ENCODE measurements around the gene FTSJ3. TPM values are rescaled to one million over a fixed set of nuclear protein-coding genes. Genes with fewer than 3 reads are reported as not detected.

FTSJ3 gene
- total RNA-seq, 1 experiment from 2014 or later = 36.7 TPM

- no TSS peak for BruUV-seq (replicated peaks)
- Mint-ChIP-seq H3K36me3 (ENCODE audit: insufficient read depth, unreplicated experiment) (peaks cover 60% of the 10 kb centered on the region), H3K27ac (ENCODE audit: low read depth, unreplicated experiment) (peak overlapping the region; percentile 89), H3K4me1 (ENCODE audit: insufficient read depth, unreplicated experiment) (peaks cover 25% of the 10 kb centered on the region), H3K9me3 (ENCODE audit: unreplicated experiment) (no peaks in the 10 kb centered on the region), H3K4me3 (ENCODE audit: unreplicated experiment) (no peak overlapping the region), H3K27me3 (ENCODE audit: insufficient read depth, unreplicated experiment) (no peaks in the 10 kb centered on the region)
- intact Hi-C loops (cut with micrococcal nuclease) = loop anchor here (5.0 kb wide), 1 partner anchor 1165 kb away; no protein-coding TSS in a partner anchor
- no peak for DNase-seq (ENCODE audit: unreplicated experiment)
- no peak for TF ChIP-seq CTCF (IDR thresholded peaks at IDR 0.05; ENCODE audit: unreplicated experiment)
- CTCF ChIA-PET = interaction anchor here (0.7 to 1.5 kb wide), 3 partner anchors 10 to 57 kb away, joined by 3 to 4 read pairs (median 4); partner anchors contain the start of gene FTSJ3
- POLR2A ChIA-PET = interaction anchor here (1.5 to 9.6 kb wide), 4 partner anchors 10 to 97 kb away, joined by 4 to 187 read pairs (median 8); partner anchors contain the start of genes FTSJ3 and PSMC5
Measured at GRCh38 chr17:63837480-63837879, 10.0 kb upstream of the FTSJ3 start.

GRCh38 chr17:63836811-63837210 is 9.3 kb upstream of the FTSJ3 start:
- intact Hi-C loops (cut with micrococcal nuclease) = loop anchor here (5.0 kb wide), 1 partner anchor 1165 kb away; no protein-coding TSS in a partner anchor
- peaks cover 60% of the 10 kb centered on the region for H3K36me3 Mint-ChIP-seq (ENCODE audit: insufficient read depth, unreplicated experiment)
- no TSS peak for BruUV-seq (replicated peaks)
- no peaks in the 10 kb centered on the region for H3K9me3 Mint-ChIP-seq (ENCODE audit: unreplicated experiment)
- no peak for TF ChIP-seq CTCF (IDR thresholded peaks at IDR 0.05; ENCODE audit: unreplicated experiment)
- CTCF ChIA-PET = interaction anchor here (1.5 kb wide), 1 partner anchor 9 kb away, joined by 4 read pairs; the partner anchor contains the start of gene FTSJ3
- peaks cover 25% of the 10 kb centered on the region for H3K4me1 Mint-ChIP-seq (ENCODE audit: insufficient read depth, unreplicated experiment)
- no peaks in the 10 kb centered on the region for H3K27me3 Mint-ChIP-seq (ENCODE audit: insufficient read depth, unreplicated experiment)
- DNase-seq (ENCODE audit: unreplicated experiment) = no peak
- no peak overlapping the region for H3K4me3 Mint-ChIP-seq (ENCODE audit: unreplicated experiment)
- POLR2A ChIA-PET = interaction anchor here (9.6 kb wide), 1 partner anchor 9 kb away, joined by 187 read pairs; the partner anchor contains the start of genes FTSJ3 and PSMC5
- H3K27ac Mint-ChIP-seq (ENCODE audit: low read depth, unreplicated experiment) = peak overlapping the region; percentile 89

GRCh38 chr17:63835167-63835720 is 7.8 kb upstream of the FTSJ3 start:
- Mint-ChIP-seq H3K27me3 (ENCODE audit: insufficient read depth, unreplicated experiment) (no peaks in the 10 kb centered on the region), H3K27ac (ENCODE audit: low read depth, unreplicated experiment) (no peak overlapping the region), H3K36me3 (ENCODE audit: insufficient read depth, unreplicated experiment) (peaks cover 62% of the 10 kb centered on the region), H3K9me3 (ENCODE audit: unreplicated experiment) (no peaks in the 10 kb centered on the region), H3K4me3 (ENCODE audit: unreplicated experiment) (no peak overlapping the region), H3K4me1 (ENCODE audit: insufficient read depth, unreplicated experiment) (peaks cover 13% of the 10 kb centered on the region)
- ChIA-PET CTCF (interaction anchor here (0.6 to 2.4 kb wide), 11 partner anchors 10 to 444 kb away, joined by 3 to 9 read pairs (median 4); no protein-coding TSS in a partner anchor), POLR2A (interaction anchor here (0.9 to 1.8 kb wide), 3 partner anchors 9 to 213 kb away, joined by 3 to 10 read pairs (median 7); partner anchors contain the start of genes CCDC47, DDX42, MAP3K3 and PSMC5)
- no peak for TF ChIP-seq CTCF (IDR thresholded peaks at IDR 0.05; ENCODE audit: unreplicated experiment)
- no peak for DNase-seq (ENCODE audit: unreplicated experiment)
- intact Hi-C loops (cut with micrococcal nuclease) = loop anchor here (5.0 kb wide), 1 partner anchor 1163 kb away; no protein-coding TSS in a partner anchor
- BruUV-seq (replicated peaks) = no TSS peak

GRCh38 chr17:63834431-63835166 is 7.1 kb upstream of the FTSJ3 start:
- peaks cover 67% of the 10 kb centered on the region for H3K36me3 Mint-ChIP-seq (ENCODE audit: insufficient read depth, unreplicated experiment)
- intact Hi-C loops (cut with micrococcal nuclease) = loop anchor here (5.0 kb wide), 1 partner anchor 1162 kb away; no protein-coding TSS in a partner anchor

More at GRCh38 chr17:63834431-63835166, 7.1 kb upstream of the FTSJ3 start:
- Mint-ChIP-seq H3K4me1 (ENCODE audit: insufficient read depth, unreplicated experiment) (peaks cover 15% of the 10 kb centered on the region), H3K27ac (ENCODE audit: low read depth, unreplicated experiment) (no peak overlapping the region), H3K4me3 (ENCODE audit: unreplicated experiment) (no peak overlapping the region), H3K9me3 (ENCODE audit: unreplicated experiment) (no peaks in the 10 kb centered on the region), H3K27me3 (ENCODE audit: insufficient read depth, unreplicated experiment) (no peaks in the 10 kb centered on the region)
- DNase-seq (ENCODE audit: unreplicated experiment) = peak; percentile 82
- CTCF ChIA-PET = interaction anchor here (0.6 to 2.4 kb wide), 21 partner anchors 9 to 748 kb away, joined by 3 to 9 read pairs (median 3); partner anchors contain the start of gene DDX42
- POLR2A ChIA-PET = interaction anchor here (0.5 to 1.8 kb wide), 6 partner anchors 8 to 672 kb away, joined by 3 to 10 read pairs (median 3); partner anchors contain the start of genes CCDC47, CEP95, DDX42 and MAP3K3
- peak; percentile 74 for TF ChIP-seq CTCF (IDR thresholded peaks at IDR 0.05; ENCODE audit: unreplicated experiment)
- BruUV-seq (replicated peaks) = no TSS peak
